ENCODE results near the gene MRPS9. TPM values are rescaled to one million over a fixed set of nuclear protein-coding genes. Genes with fewer than 3 reads are reported as not detected.

MRPS9 gene
- total and polyA plus RNA-seq, 2 donors (not counting 3 experiments of a cell fraction or from before 2014, with no cell fraction given), result 14.5 to 23.9 TPM

DNA sequence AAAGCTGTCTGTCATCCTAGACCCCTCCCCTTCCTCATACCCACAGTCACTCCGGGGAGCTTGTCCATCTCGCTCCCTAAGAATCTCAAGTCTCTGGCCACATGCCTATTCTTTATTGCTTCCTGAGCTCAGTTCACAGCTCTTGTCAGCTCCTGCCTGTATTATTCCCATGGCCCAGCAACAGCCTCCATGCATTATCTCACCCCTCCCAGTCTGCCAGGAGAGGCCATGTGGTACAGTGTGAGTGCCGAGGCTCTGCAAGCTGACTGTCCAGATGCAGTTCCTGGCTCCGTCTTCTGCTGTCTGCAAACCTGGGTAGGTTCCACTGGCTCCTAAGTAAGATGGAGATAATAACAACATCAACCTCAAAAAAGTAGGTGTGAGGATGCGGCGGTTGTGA lies 79.7 kb downstream of the MRPS9 start:
- no peaks in the 10 kb centered on the region for H3K9me3 ChIP-seq (replicated peaks; ENCODE audit: control insufficient read depth, insufficient read depth, low read length)
- H4K20me1 ChIP-seq (replicated peaks; ENCODE audit: control insufficient read depth, extremely low read depth, insufficient read depth, low read length), result no peaks in the 10 kb centered on the region
- H3K36me3 ChIP-seq (ENCODE audit: control insufficient read depth in 2 of 2, extremely low read depth in 1 of 2, insufficient read depth in 2 of 2, low read length in 2 of 2), result no peaks in the 10 kb centered on the region
- no peak overlapping the region for H3K4me2 ChIP-seq (ENCODE audit: insufficient read depth, low read length)
- intact Hi-C loops (cut with micrococcal nuclease) (no loop called here), dilution Hi-C loops (cut with MboI; ENCODE audit: extremely low pct_ligation_motif_present, low sequenced_read_pairs) (no loop called here)
- H3K27ac ChIP-seq (ENCODE audit: insufficient read depth, low read depth, low read length), result no peak overlapping the region
- POLR2A ChIA-PET, result no interaction called here
- H3K4me1 ChIP-seq (ENCODE audit: control insufficient read depth, extremely low read depth, insufficient read depth, low read length), result no peaks in the 10 kb centered on the region
- no peaks in the 10 kb centered on the region for H3K9me1 ChIP-seq (replicated peaks; ENCODE audit: control insufficient read depth, extremely low read depth, insufficient read depth, low read length)
- DNase-seq (ENCODE audit: low read depth, low spot score) (no peak), FAIRE-seq (no peak)
- H3K27me3 ChIP-seq (ENCODE audit: control insufficient read depth in 2 of 2, insufficient read depth in 2 of 2, low read length in 2 of 2), result peaks cover 0 to 7% of the 10 kb centered on the region in 2 experiments
- BruUV-seq (replicated peaks), result no TSS peak
- H3K9ac ChIP-seq (replicated peaks; ENCODE audit: extremely low read depth, insufficient read depth, low read length), result no peak overlapping the region
- TF ChIP-seq MYC (IDR thresholded peaks at IDR 0.05; ENCODE audit: low read depth, low read length), result no peak
- TF ChIP-seq POLR2A (IDR thresholded peaks at IDR 0.05; ENCODE audit: low read depth, low read length), result no peak
- no peak for TF ChIP-seq EZH2 (IDR thresholded peaks at IDR 0.05; ENCODE audit: borderline replicate concordance, low read depth, low read length, severe bottlenecking)
- no peak for TF ChIP-seq FOS (IDR thresholded peaks at IDR 0.05; ENCODE audit: borderline replicate concordance, insufficient read depth, low read length)
- TF ChIP-seq CTCF (IDR thresholded peaks at IDR 0.05; ENCODE audit: extremely low read depth in 1 of 2, insufficient read depth in 1 of 2, low read depth in 1 of 2, low read length in 2 of 2), result no peak
- TF ChIP-seq POLR2AphosphoS5 (IDR thresholded peaks at IDR 0.05; ENCODE audit: insufficient read depth, low read depth, low read length), result no peak
- TF ChIP-seq GATA2 (IDR thresholded peaks at IDR 0.05; ENCODE audit: insufficient read depth, insufficient read length, low read depth, low read length), result no peak
- TF ChIP-seq JUN (IDR thresholded peaks at IDR 0.05; ENCODE audit: borderline replicate concordance, insufficient read depth, insufficient read length, low read depth), result no peak
- no peak for TF ChIP-seq MAX (IDR thresholded peaks at IDR 0.05; ENCODE audit: insufficient read depth, insufficient read length)
- no peak overlapping the region for H3K4me3 ChIP-seq (replicated peaks in 1 of 3; ENCODE audit: insufficient read depth in 1 of 3, low read depth in 1 of 3, low read length in 3 of 3)
- H2AFZ ChIP-seq (ENCODE audit: low read depth, low read length), result no peak overlapping the region
- CTCF ChIA-PET, result interaction anchor here (0.6 to 5.9 kb wide), 4 partner anchors 18 to 177 kb away, joined by 3 to 225 read pairs (median 20); partner anchors contain the start of gene GPR45
- no peaks in the 10 kb centered on the region for H3K79me2 ChIP-seq (ENCODE audit: control insufficient read depth, insufficient read depth, low read length)

Measured in endothelial cell of umbilical vein (primary cell).